ENCODE results near the gene THAP4. TPM values are rescaled to one million over a fixed set of nuclear protein-coding genes. Genes with fewer than 3 reads are reported as not detected.

The THAP4 gene
- total and polyA plus RNA-seq, 2 of the 13 experiments (the other 11 are each of a cell fraction or from before 2014, with no cell fraction given) = 59.7 to 75.7 TPM

DNA sequence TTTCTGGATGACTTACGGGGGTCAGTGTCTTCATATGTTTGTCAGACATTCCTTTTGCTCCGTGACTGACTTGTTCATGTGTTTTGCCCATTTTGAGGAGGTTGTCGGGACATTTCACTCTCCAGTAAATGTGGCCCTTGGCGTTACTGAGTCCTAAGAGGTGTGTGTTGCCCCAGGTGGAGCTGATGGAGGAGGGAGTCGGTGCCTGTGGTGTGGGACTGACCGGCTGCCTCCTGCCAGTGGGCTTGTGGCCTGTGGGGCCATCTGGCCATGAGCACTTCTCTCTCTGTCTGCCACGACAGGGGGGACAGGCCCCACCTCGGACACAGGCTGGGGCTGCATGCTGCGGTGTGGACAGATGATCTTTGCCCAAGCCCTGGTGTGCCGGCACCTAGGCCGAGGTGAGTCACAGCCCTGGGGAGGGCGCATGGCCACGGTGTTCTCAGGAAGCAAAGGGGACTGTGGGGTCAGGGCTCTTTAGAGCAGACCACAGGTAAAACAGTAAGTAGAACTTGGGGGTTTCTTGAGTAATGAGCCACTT lies 16.3 kb upstream of the THAP4 start (continued):
- TF ChIP-seq, protein P1, sequence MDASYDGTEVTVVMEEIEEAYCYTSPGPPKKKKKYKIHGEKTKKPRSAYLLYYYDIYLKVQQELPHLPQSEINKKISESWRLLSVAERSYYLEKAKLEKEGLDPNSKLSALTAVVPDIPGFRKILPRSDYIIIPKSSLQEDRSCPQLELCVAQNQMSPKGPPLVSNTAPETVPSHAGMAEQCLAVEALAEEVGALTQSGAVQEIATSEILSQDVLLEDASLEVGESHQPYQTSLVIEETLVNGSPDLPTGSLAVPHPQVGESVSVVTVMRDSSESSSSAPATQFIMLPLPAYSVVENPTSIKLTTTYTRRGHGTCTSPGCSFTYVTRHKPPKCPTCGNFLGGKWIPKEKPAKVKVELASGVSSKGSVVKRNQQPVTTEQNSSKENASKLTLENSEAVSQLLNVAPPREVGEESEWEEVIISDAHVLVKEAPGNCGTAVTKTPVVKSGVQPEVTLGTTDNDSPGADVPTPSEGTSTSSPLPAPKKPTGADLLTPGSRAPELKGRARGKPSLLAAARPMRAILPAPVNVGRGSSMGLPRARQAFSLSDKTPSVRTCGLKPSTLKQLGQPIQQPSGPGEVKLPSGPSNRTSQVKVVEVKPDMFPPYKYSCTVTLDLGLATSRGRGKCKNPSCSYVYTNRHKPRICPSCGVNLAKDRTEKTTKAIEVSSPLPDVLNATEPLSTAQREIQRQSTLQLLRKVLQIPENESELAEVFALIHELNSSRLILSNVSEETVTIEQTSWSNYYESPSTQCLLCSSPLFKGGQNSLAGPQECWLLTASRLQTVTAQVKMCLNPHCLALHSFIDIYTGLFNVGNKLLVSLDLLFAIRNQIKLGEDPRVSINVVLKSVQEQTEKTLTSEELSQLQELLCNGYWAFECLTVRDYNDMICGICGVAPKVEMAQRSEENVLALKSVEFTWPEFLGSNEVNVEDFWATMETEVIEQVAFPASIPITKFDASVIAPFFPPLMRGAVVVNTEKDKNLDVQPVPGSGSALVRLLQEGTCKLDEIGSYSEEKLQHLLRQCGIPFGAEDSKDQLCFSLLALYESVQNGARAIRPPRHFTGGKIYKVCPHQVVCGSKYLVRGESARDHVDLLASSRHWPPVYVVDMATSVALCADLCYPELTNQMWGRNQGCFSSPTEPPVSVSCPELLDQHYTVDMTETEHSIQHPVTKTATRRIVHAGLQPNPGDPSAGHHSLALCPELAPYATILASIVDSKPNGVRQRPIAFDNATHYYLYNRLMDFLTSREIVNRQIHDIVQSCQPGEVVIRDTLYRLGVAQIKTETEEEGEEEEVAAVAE (CRISPR knock-in tag; IDR thresholded peaks at IDR 0.05; ENCODE audit: borderline replicate concordance) = peak; percentile 70; the same call in 1 of the 2 replicates
- TF ChIP-seq MIER2 (CRISPR knock-in tag; IDR thresholded peaks at IDR 0.05) (peak; percentile 63; the same call in 1 of the 2 replicates), CBX5 (CRISPR knock-in tag; IDR thresholded peaks at IDR 0.05; ENCODE audit: borderline replicate concordance) (peak; percentile 74; the same call in 1 of the 2 replicates), JUND (CRISPR knock-in tag; IDR thresholded peaks at IDR 0.05) (peak; percentile 97), CC2D1A (CRISPR knock-in tag; IDR thresholded peaks at IDR 0.05) (peak; percentile 75; the same call in 1 of the 2 replicates), ZNF891 (CRISPR knock-in tag; IDR thresholded peaks at IDR 0.05) (0 out of 2 replicates have a peak, but pooled peaks have one; percentile 60), IRF1 (CRISPR knock-in tag; IDR thresholded peaks at IDR 0.05; ENCODE audit: low read depth) (no peak), ZSCAN30 (CRISPR knock-in tag; IDR thresholded peaks at IDR 0.05) (no peak), TEAD3 (CRISPR knock-in tag; optimal IDR thresholded peaks at IDR 0.05; ENCODE audit: borderline replicate concordance) (peak; percentile 84), ZNF709 (CRISPR knock-in tag; IDR thresholded peaks at IDR 0.05) (no peak), PCBP2 (optimal IDR thresholded peaks at IDR 0.05; ENCODE audit: low read depth, low read length, poor library complexity, severe bottlenecking) (no peak), MAZ (IDR thresholded peaks at IDR 0.05; ENCODE audit: borderline replicate concordance, low read depth, low read length) (0 out of 2 replicates have a peak, but pooled peaks have one; percentile 44), MAZ (CRISPR knock-in tag; IDR thresholded peaks at IDR 0.05; ENCODE audit: low read depth) (peak; percentile 80), ISX (CRISPR knock-in tag; conservative IDR thresholded peaks at IDR 0.05) (no peak)
- TF ChIP-seq, protein P2, sequence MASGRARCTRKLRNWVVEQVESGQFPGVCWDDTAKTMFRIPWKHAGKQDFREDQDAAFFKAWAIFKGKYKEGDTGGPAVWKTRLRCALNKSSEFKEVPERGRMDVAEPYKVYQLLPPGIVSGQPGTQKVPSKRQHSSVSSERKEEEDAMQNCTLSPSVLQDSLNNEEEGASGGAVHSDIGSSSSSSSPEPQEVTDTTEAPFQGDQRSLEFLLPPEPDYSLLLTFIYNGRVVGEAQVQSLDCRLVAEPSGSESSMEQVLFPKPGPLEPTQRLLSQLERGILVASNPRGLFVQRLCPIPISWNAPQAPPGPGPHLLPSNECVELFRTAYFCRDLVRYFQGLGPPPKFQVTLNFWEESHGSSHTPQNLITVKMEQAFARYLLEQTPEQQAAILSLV (CRISPR knock-in tag; IDR thresholded peaks at IDR 0.05; ENCODE audit: borderline replicate concordance) = peak; percentile 86
- TF ChIP-seq, protein P3, sequence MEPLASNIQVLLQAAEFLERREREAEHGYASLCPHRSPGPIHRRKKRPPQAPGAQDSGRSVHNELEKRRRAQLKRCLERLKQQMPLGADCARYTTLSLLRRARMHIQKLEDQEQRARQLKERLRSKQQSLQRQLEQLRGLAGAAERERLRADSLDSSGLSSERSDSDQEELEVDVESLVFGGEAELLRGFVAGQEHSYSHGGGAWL (CRISPR knock-in tag; IDR thresholded peaks at IDR 0.05) = peak; percentile 72; the same call in 1 of the 2 replicates
- TF ChIP-seq, protein P4, sequence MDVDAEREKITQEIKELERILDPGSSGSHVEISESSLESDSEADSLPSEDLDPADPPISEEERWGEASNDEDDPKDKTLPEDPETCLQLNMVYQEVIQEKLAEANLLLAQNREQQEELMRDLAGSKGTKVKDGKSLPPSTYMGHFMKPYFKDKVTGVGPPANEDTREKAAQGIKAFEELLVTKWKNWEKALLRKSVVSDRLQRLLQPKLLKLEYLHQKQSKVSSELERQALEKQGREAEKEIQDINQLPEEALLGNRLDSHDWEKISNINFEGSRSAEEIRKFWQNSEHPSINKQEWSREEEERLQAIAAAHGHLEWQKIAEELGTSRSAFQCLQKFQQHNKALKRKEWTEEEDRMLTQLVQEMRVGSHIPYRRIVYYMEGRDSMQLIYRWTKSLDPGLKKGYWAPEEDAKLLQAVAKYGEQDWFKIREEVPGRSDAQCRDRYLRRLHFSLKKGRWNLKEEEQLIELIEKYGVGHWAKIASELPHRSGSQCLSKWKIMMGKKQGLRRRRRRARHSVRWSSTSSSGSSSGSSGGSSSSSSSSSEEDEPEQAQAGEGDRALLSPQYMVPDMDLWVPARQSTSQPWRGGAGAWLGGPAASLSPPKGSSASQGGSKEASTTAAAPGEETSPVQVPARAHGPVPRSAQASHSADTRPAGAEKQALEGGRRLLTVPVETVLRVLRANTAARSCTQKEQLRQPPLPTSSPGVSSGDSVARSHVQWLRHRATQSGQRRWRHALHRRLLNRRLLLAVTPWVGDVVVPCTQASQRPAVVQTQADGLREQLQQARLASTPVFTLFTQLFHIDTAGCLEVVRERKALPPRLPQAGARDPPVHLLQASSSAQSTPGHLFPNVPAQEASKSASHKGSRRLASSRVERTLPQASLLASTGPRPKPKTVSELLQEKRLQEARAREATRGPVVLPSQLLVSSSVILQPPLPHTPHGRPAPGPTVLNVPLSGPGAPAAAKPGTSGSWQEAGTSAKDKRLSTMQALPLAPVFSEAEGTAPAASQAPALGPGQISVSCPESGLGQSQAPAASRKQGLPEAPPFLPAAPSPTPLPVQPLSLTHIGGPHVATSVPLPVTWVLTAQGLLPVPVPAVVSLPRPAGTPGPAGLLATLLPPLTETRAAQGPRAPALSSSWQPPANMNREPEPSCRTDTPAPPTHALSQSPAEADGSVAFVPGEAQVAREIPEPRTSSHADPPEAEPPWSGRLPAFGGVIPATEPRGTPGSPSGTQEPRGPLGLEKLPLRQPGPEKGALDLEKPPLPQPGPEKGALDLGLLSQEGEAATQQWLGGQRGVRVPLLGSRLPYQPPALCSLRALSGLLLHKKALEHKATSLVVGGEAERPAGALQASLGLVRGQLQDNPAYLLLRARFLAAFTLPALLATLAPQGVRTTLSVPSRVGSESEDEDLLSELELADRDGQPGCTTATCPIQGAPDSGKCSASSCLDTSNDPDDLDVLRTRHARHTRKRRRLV (CRISPR knock-in tag; IDR thresholded peaks at IDR 0.05) = no peak
